ENCODE measurements around the gene NME1.
A peak's percentile ranks its signal among the peaks of the same experiment; 100 is the strongest.
"Not testable (repeated sequence)": the region's sequence is repeated elsewhere in the genome, so short reads cannot be mapped to it uniquely, and the experiment has no call there.

The NME1 gene

DNA sequence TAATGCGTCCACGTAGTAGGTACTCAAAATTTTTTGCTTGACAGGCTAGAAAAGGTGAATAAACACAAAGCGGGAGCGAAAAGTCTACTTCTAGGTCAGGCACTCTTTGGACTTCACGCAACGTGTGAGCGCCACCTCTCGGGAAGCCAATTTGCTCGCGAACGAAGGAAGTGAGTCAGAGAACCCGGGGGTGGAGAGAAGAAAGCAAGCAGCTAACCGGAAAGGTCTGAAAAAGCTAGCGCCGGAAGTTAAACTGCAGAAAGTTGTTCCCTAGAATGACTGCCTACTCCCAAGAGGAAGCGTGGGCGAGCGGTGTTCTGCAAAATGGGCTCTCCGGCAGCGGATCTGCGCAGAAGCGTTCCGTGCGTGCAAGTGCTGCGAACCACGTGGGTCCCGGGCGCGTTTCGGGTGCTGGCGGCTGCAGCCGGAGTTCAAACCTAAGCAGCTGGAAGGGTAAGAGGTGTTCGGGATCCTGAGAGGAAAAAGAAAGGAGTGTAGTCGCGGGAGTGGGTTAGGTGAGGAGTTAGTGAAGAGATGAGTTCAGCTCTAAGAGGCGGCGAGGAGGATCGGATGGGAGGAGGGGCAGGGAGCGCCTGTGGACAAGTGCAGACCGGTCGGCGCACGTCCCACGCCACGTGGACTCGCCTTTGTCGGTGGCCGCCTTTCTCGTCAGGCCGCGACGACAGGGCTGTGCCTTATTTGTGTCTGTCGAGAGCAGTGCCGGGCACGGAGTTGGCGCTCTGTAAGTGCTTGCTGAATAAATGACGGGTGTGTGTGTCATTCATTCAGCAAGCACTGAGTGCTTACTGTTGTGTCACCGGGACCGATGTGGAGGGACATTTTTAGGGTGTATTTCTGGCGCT lies at the start of gene NME1:
Gene NME1, plus strand, starts transcription at position 350 of the 863 bp plus-strand sequence. CDS start 2,096 bp downstream, outside the sequence.
- DNase-seq, result peak; percentile 99

DNA sequence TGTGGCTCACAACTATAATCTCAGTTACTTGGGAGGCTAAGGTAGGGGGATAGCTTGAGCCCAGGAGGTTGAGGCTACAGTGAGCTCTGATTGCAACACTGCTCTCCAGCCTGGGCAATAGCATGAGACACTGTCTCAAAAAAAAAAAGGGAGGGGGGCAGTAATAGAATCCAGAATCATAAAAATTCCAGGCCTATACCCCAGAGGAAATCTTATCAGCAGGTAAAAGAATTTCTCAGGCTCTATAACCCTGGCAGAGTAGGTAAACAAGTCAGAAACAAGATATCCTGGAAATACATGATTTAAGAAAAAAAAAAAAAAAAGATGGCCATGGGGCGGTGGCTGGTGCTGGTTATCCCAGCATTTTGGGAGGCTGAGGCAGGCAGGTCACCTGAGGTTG lies 45.6 kb upstream of the NME1 start:
- DNase-seq, result no peak

DNA sequence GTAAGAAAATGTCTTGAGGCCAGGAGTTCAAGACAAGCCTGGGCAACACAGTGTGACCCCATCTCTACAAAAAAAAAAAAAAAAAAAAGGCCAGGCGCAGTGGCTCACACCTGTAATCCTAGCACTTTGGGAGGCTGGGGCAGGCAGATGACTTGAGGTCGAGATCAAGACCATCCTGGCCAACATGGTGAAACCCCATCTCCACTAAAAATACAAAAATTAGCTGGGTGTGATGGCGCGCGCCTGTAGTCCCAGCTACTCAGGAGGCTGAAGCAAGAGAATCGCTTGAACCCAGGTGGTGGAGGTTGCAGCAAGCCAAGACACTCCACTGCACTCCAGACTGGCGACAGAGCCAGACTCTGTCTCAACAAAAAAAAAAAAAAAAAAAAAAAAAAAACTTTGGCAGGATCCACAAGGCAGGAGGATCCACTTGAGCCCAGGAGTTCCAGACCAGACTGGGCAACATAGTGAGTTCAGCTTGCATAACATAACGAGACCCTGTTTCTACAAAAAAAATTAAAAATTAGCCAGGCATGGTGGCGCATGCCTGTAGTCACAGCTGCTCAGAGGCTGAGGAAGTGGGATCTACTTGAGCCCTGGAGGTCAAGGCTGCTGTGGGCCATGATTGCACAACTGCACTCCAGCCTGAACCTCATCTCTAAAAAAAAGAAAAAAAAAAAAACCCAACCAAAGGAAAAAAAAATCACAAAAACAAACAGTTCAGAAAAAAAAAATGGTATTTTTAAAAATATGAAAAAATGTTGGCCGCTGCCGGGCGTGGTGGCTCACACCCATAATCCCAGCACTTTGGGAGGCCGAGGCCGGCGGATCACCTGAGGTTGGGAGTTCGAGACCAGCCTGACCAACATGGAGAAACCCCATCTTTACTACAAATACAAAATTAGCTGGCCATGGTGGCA lies 40.8 kb upstream of the NME1 start:
- not testable (repeated sequence) for DNase-seq

DNA sequence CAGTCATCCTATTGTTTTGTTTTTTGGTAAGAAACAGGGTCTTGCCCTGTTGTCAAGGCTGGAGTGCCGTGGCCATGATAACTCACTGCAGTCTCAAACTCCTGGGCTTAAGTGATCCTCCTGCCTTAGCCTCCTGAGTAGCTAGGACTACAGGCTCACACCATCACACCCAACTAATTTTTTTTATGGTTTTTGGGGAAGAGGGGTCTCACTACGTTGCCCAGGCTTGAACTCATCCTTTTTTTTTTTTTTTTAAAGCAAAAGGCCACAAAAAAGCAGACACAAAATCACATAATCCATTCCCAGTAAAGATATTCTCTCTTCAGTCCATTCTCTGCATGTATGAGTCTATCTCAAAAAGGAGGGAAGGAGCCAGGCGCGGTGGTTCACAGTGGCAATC lies 38.2 kb upstream of the NME1 start:
- DNase-seq, result no peak

DNA sequence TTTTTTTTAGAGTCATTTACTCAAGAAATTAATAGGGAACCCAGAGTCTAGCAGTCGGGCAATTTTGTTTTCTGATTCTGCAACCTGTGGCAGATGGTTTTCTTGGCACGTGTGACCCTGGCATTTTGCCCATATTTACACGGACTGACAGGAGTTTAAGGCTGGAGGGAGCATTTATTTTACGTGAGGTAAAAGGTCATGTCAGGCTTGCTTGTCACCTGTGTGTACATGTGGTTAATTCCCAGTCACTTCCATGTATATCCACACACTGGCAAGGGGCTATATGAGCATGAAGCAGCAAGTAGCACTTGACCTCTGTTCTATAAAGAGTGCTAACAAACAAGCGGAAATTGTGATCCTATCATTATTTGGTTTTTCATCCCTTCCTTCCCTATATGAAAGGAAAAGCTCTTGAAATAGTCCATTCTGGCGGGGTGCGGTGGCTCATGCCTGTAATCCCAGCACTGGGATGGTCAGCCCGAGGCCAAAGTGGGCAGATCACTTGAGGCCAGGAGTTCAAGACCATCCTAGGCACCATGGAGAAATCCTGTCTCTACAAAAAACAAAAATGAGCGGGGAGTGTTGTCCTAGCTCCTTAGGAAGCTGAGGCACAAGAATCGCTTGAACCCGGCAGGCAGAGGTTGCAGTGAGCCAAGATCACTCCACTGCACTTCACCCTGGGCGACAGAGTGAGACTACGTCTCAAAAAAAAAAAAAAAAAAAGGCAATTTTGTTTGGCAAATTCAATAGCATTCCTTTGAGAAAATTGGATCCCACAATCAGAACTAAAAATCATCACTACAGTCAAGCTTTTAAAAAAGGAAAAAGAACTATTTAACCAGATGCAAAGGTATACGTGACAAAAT lies 34.8 kb upstream of the NME1 start:
- DNase-seq, result peak; percentile 57

DNA sequence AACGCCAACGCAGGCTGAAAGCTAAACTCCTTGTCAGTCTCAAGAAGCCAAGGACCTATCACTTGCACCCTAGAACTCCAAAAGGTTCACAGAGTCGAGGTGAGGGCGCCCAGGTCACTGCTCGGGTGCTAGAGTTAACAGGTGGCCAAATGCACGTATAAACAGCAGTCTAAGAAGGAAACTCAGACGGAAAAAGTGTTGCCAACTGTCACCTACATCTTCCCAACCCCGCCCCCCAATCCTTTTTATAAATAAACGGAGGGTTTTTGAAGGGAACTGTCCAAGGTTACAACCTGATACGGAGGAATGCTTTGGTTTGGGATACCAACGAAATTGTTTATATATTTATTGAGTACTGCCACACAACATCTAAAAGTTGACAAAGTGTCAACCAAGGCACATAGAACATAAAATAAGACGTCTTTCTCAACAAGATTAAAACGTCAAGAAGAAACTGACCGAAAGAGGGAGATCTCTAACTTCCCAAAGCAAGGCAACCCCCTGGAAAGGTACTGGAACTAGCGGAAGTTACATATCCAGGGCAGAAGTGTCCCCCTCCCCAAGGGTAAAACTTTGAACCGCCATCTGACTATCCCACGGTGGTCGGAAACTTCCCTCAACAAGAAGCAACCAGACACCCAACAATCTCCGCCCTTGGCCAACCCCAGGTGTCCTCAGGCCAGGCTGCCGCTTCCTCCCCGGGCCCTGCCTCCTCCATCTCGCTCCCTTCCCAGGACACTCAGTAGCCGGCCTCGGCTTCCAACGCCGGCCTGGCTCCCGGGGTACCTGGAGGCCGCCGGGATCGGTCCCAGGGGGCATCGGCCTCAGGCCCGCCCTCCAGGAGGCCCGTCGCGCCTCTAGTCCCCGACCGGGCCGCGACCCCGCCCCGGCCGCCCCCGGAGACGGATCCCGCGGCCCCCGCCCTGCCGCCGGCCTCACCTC lies 33.7 kb upstream of the NME1 start:
- no peak for DNase-seq

DNA sequence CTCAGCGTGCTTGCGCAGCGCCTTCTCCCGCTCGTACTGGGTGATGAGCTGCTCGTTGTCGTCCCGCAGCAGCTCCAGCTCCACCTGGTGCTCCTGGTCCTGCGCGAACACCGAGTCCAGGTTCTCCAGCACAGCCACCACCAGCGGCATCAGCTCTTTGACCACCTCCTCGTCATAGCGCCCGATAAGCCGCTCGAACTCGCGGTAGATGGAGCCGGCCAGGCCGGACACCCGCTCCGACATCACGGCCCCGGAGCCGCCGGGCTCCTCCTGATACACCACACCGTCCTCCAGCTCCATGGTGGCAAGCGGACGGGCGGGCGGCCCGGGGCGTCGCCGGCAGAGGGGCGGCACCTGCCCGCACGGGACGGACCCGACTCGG lies 33.0 kb upstream of the NME1 start:
- no peak for DNase-seq

DNA sequence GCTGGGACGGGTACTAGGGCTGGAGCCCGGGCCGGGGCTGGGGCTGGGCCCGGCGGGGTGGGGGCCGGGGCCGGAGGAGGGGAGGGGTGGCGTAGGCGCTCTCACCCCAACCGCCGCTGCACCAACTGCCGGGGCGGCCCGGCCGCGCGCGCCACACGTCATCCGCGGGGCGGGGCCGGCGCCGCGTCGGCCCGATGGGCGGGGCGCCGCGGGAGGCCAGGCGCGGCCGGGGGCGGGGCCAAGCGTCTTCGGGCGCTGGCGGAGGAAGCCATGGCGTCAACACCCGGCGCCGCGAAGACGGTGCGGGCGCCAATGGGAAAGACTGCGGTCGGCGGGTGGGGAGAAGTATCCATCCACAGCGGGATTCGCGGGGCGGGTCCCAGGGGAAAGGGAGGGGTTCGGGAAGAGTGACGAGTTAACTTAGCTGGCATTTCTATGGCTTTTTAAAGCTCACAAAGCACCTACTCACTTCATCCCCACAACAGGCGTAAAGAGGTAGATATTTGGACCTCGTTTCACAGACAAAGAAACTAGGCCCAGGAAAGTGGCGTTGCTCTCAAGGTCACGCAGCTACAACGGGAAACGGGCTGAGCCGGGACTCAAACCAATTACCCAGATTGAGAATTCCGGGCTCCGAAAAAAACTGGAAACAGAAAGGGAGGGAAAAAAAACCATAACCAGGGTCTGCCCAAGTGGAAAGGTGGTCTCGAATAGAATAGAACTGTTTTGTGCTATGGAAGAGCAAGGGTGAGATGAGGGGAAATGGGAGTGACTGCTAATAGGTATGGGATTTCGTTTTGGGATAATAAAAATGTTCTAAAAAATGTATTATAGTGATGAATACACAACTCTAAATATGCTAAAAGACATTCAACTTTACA lies 32.4 kb upstream of the NME1 start, which contains the start of gene SPAG9:
Gene SPAG9, minus strand, starts transcription at position 130 of the 881 bp plus-strand sequence. CDS start 212 bp downstream, outside the sequence.
- peak; percentile 93 for DNase-seq

DNA sequence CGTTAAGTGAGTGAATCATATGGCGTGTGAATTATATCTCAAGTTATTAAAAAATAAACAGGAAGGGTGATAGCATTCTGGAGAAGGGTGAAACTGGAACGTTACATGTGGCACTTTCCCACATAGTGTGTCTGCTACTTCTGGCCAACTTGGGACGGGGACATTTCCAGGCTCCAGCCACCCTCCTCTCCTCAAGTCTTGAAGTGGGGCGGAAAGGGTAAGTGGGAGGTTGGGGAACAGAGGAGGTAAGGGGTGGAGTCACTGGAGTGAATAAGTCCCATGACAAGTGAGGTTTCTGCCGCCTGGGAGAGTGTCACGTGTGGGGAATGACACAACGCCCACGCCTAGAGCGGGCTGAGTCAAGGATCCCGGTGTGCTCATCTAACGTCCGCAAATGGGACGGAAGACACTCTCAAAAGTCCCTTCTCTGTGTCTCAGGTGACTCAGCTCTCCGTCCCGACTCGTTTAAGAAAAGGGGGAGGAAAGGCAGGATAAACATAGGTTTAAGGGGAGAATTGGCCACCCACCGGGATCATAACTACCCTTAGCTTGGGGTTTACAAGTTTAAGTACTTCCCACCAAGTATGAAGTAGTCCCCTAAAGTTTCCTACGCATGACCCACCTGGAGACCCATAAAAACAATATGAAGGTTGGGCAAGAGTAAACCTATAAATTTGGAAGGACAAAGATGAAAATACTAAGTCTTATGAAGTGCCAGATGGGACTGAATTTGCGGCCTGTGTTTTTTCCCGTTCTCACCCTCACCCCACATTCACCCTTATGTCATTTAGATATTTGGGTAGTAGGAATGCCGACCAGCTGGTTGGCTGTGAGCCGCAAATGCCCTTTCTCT lies 31.5 kb upstream of the NME1 start:
- DNase-seq, result no peak

DNA sequence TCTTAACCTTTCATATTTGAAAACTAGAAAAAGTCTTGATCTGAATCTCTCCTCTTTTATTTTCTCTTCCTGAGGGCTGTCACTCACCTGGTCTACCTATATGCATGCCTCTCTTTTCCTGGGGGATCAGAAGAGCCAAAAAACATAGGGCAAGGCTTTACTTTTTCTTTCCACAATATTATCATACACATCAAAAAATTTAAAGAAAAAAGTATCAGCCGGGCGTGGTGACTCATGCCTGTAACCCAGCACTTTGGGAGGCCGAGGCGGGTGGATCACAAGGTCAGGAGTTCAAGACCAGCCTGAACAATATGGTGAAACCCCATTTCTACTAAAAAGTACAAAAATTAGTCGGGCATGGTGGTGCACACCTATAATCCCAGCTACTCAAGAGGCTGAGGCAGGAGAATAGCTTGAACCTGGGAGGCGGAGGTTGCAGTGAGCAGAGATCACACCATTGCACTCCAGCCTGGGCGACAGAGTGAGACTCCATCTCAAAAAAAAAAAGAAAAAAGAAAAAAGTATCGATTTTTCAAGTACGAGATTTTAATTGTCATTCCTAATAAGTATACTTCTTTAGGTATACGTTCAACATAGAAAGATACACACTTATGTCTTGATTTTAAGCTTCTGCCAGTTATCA lies 30.8 kb upstream of the NME1 start:
- DNase-seq, result not testable (repeated sequence)

DNA sequence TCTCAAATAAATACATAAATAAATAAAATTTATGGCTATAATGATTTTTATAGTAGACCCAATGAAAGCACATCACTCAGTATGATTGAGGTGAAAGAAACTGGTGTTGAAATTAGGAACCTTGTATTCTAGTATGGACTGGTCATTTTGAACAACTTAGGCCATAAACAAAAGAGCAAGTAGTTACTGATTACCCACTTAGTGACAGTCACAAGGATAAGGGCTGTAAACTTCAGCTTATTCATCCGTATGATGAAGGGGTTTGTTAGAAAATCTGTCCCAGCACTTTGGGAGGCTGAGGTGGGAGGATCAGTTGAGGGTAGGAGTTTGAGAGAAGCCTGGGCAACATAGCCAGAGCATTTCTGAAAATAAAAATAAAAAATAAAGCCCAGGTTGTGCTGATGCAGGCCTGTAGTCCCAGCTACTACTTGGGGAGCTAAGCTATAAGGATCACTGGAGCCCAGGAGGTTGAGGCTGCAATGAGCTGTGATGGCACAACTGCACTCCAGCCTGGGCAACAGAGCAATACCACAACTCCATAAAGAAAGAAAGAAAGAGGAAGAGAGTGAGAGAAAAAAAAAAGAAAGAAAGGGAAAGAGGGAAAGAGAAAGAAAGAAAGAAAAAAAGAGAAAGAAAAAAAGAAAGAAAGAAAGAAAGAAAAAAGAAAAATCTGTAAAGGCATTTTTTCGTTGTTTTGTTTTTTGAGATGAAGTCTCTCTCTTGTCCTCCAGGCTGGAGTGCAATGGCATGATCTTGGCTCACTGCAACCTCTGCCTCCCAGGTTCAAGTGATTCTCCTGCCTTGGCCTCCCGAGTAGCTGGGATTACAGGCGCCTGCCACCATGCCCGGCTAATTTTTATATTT lies 28.5 kb upstream of the NME1 start:
- DNase-seq, result no peak

DNA sequence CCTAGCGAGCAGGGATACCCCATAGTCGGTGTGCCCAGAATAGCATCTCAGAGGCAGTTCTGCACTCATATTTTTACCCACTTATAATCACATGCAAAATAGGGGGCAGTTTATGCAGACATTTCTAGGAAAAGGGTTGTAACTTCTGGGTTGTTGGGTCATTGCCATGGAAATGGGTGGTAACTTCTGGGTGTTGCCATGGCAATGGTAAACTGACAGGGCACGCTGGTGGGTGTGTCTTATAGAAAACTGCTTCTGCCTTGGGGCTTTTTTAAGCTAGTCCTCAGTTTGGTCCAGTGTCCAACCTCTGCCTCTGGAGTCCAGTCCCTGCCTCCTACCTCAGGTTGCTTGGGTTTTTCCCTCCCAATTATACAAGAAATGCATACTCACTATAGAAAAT lies 25.3 kb upstream of the NME1 start:
- DNase-seq, result no peak

DNA sequence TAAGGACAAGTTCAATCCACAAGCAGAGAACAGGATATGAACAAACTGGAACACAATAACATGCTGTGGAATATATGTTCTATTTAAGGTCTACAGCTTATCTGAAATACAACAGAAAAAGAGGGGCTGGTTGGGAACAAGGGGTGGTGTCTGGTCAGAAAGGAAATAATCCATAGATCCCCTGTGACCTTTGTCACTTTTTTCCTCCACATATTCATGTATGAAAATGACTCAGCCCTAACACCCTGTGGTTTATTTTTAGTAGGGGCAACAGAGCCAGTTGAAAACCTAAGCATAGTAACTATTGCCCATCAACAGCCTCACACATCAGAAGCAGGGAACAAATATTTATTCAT lies 20.4 kb upstream of the NME1 start:
- no peak for DNase-seq

DNA sequence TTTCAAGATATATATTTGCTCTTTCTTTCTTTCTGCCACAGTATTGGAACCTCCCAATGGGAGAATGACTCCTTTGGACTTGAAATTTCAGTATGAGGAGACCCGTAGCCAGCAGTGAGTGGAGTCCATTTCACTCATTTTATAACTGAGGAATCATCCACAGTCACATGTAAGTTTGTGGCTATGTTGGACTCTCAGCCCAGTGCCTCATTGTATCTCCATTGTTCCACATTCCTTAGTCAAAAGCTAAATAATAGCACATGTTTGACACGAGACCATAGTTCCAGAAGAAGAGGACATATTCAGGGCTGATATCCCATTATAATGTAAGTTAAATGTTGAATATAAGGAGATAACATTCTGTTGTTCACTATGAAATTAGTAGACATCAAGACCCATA lies 20.0 kb upstream of the NME1 start:
- no peak for DNase-seq

DNA sequence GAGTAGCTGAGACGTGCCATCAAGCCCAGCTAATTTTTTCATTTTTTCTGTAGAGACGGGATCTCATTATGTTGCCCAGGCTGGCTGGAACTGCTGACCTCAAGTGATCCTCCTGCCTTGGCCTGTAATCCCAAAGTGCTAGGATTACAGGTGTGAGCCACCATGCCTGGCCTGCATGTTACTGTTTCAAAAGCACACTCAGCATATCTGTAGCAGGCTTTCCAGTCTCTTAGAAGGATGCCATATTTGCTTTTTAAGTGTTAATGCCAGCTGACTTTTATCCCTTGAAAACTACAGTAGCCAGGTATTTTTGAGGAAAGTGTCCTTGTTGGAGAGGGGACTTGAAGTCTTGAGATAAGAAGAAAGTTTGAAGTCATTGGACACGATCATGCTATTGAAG lies 17.4 kb upstream of the NME1 start:
- no peak for DNase-seq

DNA sequence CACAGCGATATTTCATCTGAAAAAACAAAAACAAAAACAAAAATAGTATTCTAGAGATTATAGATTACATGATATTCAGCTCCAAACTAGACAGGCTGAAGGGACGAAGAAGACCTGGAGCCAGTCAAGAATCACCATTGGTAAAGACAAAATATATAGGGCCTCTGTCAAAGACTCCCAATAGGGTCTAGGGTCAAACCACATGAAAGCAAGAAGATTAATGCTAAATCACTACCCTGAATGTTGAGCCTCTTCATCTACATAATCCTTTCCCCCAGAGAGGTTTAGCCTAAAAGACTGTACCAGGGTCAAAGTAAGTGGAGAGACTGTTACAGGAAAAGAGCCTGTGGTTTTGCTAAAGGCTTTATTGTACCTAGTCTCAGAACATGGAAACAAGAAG lies 10.8 kb upstream of the NME1 start:
- DNase-seq, result no peak

DNA sequence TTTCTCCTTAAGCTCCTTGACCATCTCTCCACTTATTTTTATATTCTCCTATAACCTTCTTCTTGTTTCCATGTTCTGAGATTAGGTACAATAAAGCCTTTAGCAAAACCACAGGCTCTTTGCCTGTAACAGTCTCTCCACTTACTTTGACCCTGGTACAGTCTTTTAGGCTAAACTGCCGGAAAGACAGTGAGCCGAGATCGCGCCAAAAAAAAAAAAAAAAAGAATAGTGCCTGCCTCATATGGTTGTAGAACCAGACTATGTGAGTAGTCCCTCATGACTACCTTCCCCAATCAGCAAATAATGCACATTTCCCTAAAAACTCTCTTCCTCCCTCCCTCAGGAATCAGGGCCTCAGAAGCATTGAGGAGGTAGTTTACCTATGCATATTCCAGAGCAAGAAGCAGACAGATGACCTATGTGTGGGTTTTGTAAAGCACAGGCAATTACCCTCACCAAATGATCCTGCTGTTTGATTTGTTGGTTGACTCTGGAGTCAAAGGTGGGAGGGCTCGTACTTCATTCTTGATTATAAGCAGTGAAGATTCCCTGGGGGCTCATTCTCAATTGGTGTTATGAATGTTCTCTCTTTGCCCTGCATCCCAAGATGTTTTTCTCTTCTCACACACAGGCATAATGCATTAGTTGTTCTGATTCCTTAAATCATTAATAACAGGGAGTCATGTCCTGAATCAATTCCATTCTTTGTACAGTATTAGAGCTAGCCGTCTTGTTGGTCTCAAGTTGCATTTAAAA lies 8.9 kb upstream of the NME1 start:
- DNase-seq, result no peak
